ENCODE results near the gene COX7A2L.

The COX7A2L gene

GRCh38 chr2:42368817-42369531 is 8.0 kb upstream of the COX7A2L start:
- TF ChIP-seq CTCF (conservative IDR thresholded peaks at IDR 0.05; ENCODE audit: low read depth) = no peak
- DNase-seq (ENCODE audit: low spot score) = no peak
- POLR2A ChIA-PET (ENCODE audit: low non-redundant PET) = no interaction called here
- CTCF ChIA-PET = interaction anchor here (0.5 to 0.8 kb wide), 4 partner anchors 16 to 800 kb away, joined by 3 to 4 read pairs (median 3); no protein-coding TSS in a partner anchor
- H3K27ac ChIP-seq = no peak overlapping the region

- no peak for DNase-seq (ENCODE audit: low spot score)
- CTCF ChIA-PET = no interaction called here
- TF ChIP-seq CTCF (conservative IDR thresholded peaks at IDR 0.05; ENCODE audit: low read depth) = no peak
- POLR2A ChIA-PET (ENCODE audit: low non-redundant PET) = no interaction called here
- peak overlapping the region; percentile 54 for H3K27ac ChIP-seq
Observed at GRCh38 chr2:42367835-42368234, 6.8 kb upstream of the COX7A2L start.

GRCh38 chr2:42366411-42366810 is 5.4 kb upstream of the COX7A2L start:
- CTCF ChIA-PET = no interaction called here

GRCh38 chr2:42364658-42365057 is 3.6 kb upstream of the COX7A2L start:
- H3K27ac ChIP-seq = no peak overlapping the region
- ChIA-PET POLR2A (ENCODE audit: low non-redundant PET) (no interaction called here), CTCF (interaction anchor here (0.5 kb wide), 1 partner anchor 44 kb away, joined by 3 read pairs; no protein-coding TSS in a partner anchor)
- DNase-seq (ENCODE audit: low spot score) = no peak
- TF ChIP-seq CTCF (conservative IDR thresholded peaks at IDR 0.05; ENCODE audit: low read depth) = no peak

More at GRCh38 chr2:42366411-42366810, 5.4 kb upstream of the COX7A2L start:
- DNase-seq (ENCODE audit: low spot score) = no peak
- no peak overlapping the region for H3K27ac ChIP-seq
- TF ChIP-seq CTCF (conservative IDR thresholded peaks at IDR 0.05; ENCODE audit: low read depth) = no peak
- POLR2A ChIA-PET (ENCODE audit: low non-redundant PET) = no interaction called here

GRCh38 chr2:42363413-42363812 is 2.4 kb upstream of the COX7A2L start:
- H3K27ac ChIP-seq = no peak overlapping the region
- ChIA-PET POLR2A (ENCODE audit: low non-redundant PET) (no interaction called here), CTCF (interaction anchor here (0.6 kb wide), 1 partner anchor 63 kb away, joined by 5 read pairs; no protein-coding TSS in a partner anchor)
- no peak for TF ChIP-seq CTCF (conservative IDR thresholded peaks at IDR 0.05; ENCODE audit: low read depth)
- no peak for DNase-seq (ENCODE audit: low spot score)

GRCh38 chr2:42361728-42362283 is 789 bp upstream of the COX7A2L start:
- peak overlapping the region; percentile 93 for H3K27ac ChIP-seq
- no peak for DNase-seq (ENCODE audit: low spot score)
- ChIA-PET CTCF (interaction anchor here (0.5 to 0.7 kb wide), 2 partner anchors 42 to 1972 kb away, joined by 3 read pairs; no protein-coding TSS in a partner anchor), POLR2A (ENCODE audit: low non-redundant PET) (no interaction called here)
- TF ChIP-seq CTCF (conservative IDR thresholded peaks at IDR 0.05; ENCODE audit: low read depth) = no peak; the same call in 1 of the 2 replicates
